ENCODE data around the gene GADL1.

- TF ChIP-seq POLR2A (IDR thresholded peaks at IDR 0.05): no peak
- no peak for TF ChIP-seq CTCF (IDR thresholded peaks at IDR 0.05)
These were observed 197.6 kb downstream of the GADL1 start for GRCh38 chr3:30696896-30697295.
